ENCODE results near the gene ZPBP2. TPM values are rescaled to one million over a fixed set of nuclear protein-coding genes. Genes with fewer than 3 reads are reported as not detected.
"Not testable (repeated sequence)": the region's sequence is repeated elsewhere in the genome, so short reads cannot be mapped to it uniquely, and the experiment has no call there.

The ZPBP2 gene
- total RNA-seq, 2 donors from 2014 or later = not detected

DNA sequence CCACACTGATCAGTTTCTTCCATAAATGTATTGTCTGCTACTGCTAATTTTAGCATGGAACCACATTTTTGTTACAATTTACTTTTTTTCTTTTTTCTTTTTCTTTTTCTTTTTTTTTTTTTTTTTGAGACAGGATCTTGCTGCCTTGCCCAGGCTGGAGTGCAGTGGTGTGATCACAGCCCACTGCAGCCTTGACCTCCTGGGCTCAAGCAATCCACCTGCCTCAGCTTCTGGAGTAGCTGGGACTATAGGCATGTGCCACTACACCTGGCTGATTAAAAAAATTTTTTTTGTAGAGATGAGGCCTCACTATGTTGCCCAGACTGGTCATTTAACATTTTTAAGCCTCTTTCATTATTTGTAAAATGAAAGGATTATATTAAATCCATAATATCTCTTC lies 19.1 kb downstream of the ZPBP2 start:
- Histone ChIP-seq H3K4me1 (no peaks in the 10 kb centered on the region), H3K9me3 (no peaks in the 10 kb centered on the region), H3K27me3 (no peaks in the 10 kb centered on the region), H3K9ac (ENCODE audit: low read depth in 2 of 2, low read length in 2 of 2) (no peak overlapping the region), H3K4me3 (no peak overlapping the region), H3K27ac (no peak overlapping the region), H3K36me3 (no peaks in the 10 kb centered on the region)
- intact Hi-C loops (cut with DNase I) = no loop called here
- TF ChIP-seq, protein P1, sequence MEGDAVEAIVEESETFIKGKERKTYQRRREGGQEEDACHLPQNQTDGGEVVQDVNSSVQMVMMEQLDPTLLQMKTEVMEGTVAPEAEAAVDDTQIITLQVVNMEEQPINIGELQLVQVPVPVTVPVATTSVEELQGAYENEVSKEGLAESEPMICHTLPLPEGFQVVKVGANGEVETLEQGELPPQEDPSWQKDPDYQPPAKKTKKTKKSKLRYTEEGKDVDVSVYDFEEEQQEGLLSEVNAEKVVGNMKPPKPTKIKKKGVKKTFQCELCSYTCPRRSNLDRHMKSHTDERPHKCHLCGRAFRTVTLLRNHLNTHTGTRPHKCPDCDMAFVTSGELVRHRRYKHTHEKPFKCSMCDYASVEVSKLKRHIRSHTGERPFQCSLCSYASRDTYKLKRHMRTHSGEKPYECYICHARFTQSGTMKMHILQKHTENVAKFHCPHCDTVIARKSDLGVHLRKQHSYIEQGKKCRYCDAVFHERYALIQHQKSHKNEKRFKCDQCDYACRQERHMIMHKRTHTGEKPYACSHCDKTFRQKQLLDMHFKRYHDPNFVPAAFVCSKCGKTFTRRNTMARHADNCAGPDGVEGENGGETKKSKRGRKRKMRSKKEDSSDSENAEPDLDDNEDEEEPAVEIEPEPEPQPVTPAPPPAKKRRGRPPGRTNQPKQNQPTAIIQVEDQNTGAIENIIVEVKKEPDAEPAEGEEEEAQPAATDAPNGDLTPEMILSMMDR (IDR thresholded peaks at IDR 0.05) = no peak
- DNase-seq = no peak

DNA sequence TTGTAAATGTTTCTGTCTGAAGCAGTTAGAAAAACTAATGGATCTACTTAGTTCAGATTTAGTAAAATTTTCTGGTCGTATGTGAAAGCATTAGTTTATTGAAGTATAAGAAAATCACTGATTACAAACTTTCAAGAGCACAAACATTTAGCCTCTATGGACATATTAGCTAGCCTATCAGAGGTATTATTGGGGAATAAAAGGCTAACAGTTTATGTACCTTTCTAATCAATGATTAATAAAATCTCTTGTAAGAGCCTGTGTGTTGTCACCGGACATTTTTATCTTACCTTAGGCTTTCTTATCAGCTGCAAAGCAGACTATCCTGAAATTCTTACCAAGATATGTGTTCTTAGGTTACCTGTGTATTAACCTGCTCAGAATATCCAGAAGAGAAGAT lies 21.2 kb downstream of the ZPBP2 start:
- Histone ChIP-seq H3K36me3 (no peaks in the 10 kb centered on the region), H3K27me3 (no peaks in the 10 kb centered on the region), H3K9ac (ENCODE audit: low read depth in 2 of 2, low read length in 2 of 2) (no peak overlapping the region), H3K27ac (no peak overlapping the region), H3K4me1 (no peaks in the 10 kb centered on the region), H3K9me3 (no peaks in the 10 kb centered on the region), H3K4me3 (no peak overlapping the region)
- intact Hi-C loops (cut with DNase I) = no loop called here
- DNase-seq = no peak
- TF ChIP-seq, protein P1 (IDR thresholded peaks at IDR 0.05) = no peak

DNA sequence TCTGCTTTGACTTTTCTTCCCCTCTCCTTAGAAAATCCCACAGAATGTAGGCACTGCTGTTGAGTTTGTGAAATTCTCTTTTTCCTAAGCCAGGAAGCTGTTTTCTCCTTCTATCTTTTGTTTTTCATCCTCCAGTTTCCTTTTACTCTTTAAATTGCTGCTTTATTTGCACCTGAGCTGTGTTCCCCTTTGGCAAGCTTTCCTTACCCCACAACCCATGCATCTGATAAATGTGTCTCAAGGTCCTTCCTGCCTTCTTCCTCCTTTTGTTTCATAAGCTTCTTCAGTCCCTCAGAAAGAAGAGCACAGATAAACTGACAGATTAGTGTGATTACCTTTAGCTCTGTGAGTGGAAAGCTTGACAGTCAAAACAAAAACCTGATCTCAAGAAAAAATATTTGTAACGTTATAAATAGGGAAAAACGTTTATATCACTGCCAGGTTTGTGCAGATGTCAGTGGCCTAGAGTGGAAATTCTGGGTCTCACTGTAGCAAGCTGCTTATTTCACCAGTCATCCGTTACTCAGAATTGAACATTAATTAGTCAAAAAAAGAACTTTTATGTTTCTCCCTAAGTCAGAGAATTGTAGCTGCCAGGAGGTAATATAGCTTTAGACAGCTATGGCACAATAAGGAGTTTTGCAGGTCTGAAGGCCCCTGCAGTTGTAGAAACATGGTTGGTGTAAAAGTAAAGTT lies 26.8 kb downstream of the ZPBP2 start:
- no peak overlapping the region for H3K9ac ChIP-seq (ENCODE audit: low read depth in 2 of 2, low read length in 2 of 2)
- H3K9me3 ChIP-seq = no peaks in the 10 kb centered on the region
- H3K27ac ChIP-seq = no peak overlapping the region
- no peaks in the 10 kb centered on the region for H3K4me1 ChIP-seq
- TF ChIP-seq, protein P1 (IDR thresholded peaks at IDR 0.05) = no peak
- no peak for DNase-seq
- no peak overlapping the region for H3K4me3 ChIP-seq
- intact Hi-C loops (cut with DNase I) = no loop called here
- no peaks in the 10 kb centered on the region for H3K27me3 ChIP-seq
- H3K36me3 ChIP-seq = no peaks in the 10 kb centered on the region

DNA sequence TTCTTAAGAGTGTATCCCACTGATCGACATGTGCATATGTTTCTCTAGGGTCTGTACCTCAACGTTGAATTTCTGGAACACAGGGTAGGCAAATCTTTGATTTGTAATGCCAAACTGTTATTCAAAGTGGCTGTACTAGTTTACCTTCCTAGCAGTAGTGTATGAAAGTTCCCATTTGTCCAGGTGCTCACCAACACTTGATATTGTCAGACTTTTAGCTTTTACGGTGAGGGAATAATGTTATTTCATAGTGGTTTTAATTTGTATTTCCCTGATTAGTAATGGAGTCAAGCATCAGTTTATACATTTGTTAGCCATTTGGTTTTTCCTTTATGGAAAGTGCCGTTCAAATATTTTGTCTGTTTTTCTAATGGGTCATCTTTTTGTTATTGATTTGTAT lies 30.1 kb downstream of the ZPBP2 start:
- intact Hi-C loops (cut with DNase I) = no loop called here
- TF ChIP-seq, protein P1 (IDR thresholded peaks at IDR 0.05) = no peak
- Histone ChIP-seq H3K9me3 (no peaks in the 10 kb centered on the region), H3K27me3 (no peaks in the 10 kb centered on the region), H3K9ac (ENCODE audit: low read depth in 2 of 2, low read length in 2 of 2) (no peak overlapping the region), H3K4me3 (no peak overlapping the region), H3K27ac (no peak overlapping the region), H3K36me3 (no peaks in the 10 kb centered on the region), H3K4me1 (no peaks in the 10 kb centered on the region)
- no peak for DNase-seq

DNA sequence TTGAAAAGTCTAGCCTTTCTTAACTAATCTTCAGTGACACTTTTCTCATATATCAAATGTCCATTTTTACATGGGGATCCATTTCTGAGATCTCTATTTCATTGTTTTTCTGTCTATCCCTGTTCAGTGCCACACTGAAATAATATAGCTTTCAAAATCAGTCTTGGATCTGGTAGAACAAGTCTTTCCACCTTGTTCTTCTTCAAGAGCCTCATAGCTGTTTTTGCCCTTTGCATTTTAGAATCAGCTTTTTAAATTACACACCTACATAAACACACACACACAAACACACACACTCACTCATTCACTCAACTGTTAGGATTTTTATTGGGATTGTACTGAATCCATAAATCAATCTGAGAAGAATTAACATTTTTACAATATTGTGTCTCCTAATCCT lies 31.2 kb downstream of the ZPBP2 start:
- Histone ChIP-seq H3K27ac (no peak overlapping the region), H3K9me3 (no peaks in the 10 kb centered on the region), H3K27me3 (no peaks in the 10 kb centered on the region), H3K36me3 (no peaks in the 10 kb centered on the region), H3K4me1 (no peaks in the 10 kb centered on the region), H3K9ac (ENCODE audit: low read depth in 2 of 2, low read length in 2 of 2) (no peak overlapping the region), H3K4me3 (no peak overlapping the region)
- DNase-seq = no peak
- TF ChIP-seq, protein P1 (IDR thresholded peaks at IDR 0.05) = no peak
- intact Hi-C loops (cut with DNase I) = no loop called here

DNA sequence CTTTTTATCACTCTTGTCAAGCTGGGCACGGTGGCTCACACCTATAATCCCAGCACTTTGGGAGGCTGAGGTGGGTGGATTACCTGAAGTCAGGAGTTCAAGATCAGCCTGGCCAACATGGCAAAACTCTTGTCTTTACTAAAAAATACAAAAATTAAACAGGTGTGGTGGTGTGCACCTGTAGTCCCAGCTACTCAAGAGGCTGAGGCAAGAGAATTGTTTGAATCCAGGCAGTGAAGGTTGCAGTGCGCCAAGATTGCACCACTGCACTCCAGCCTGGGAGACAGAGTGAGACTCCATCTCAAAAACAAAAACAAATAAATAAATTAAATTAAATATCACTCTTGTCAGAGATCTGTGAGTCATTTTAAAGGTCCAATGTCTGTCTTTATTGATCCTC lies 34.0 kb downstream of the ZPBP2 start:
- H3K4me1 ChIP-seq; intact Hi-C loops (cut with DNase I); H3K27me3 ChIP-seq; H3K27ac ChIP-seq; H3K9ac ChIP-seq (ENCODE audit: low read depth in 2 of 2, low read length in 2 of 2); DNase-seq; H3K9me3 ChIP-seq; H3K36me3 ChIP-seq; H3K4me3 ChIP-seq: not testable (repeated sequence)
